Activated T-cell treated with anti-CD3 and anti-CD28 coated beads, Interleukin-2, amount 50 U/mL, for 4 hours (primary cell): ENCODE data around the gene SP110. TPM values are rescaled to one million over a fixed set of nuclear protein-coding genes. Genes with fewer than 3 reads are reported as not detected.
A peak's percentile ranks its signal among the peaks of the same experiment; 100 is the strongest.

ENCODE experiments used
- ATAC-seq, 2 donors: fragments of 200-7000 bp; cut with Tn5 transposase; one replicate each; pipeline ENCODE4 v1.10.0; 2021
- DNase-seq: peaks from one replicate; pipeline ENCODE4 v3.0.0-alpha.2; 2020
- H3K27me3 Mint-ChIP-seq: one replicate; pipeline ENCODE4 v1.8.0; 2021; ENCODE audit warnings: low read depth, mixed read lengths
- H3K36me3 Mint-ChIP-seq: one replicate; pipeline ENCODE4 v1.8.0; 2022; ENCODE audit warnings: mixed read lengths; ENCODE audit not compliant: insufficient read depth
- H3K4me1 Mint-ChIP-seq: one replicate; pipeline ENCODE4 v1.8.0; 2021; ENCODE audit warnings: low read depth, mixed read lengths
- H3K4me3 Mint-ChIP-seq: one replicate; pipeline ENCODE4 v1.8.0; 2021; ENCODE audit warnings: mild to moderate bottlenecking, moderate library complexity, mixed read lengths
- H3K9me3 Mint-ChIP-seq: one replicate; pipeline ENCODE4 v1.8.0; 2021; ENCODE audit warnings: mixed read lengths
- total RNA-seq, 3 donors: library from RNA; stranded (reverse); gene quantifications; one replicate each; pipeline ENCODE4 v1.2.1, GENCODE V29; 2021

SP110 gene
- total RNA-seq, 3 donors from 2014 or later, result 47.9 to 55.0 (median 49.1) TPM

DNA sequence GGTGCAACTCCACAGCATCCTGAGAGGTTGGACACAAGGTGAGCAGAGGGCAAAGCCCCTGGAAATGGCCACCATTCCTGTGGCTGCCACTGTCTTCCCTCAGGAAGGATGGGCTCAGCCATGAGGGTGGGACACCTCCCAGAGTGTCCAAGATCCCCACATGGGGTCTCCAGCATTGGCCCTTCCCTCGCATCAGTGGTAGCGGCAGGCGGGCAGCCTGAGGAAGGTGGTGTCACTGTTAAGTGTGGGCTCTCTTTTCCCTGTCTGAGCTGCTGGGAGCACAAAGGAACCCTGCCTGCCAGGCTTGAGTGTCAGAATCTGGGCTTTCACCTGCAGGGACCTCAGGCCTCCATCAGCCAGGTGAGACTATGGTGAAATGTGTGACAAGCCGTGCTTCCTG is 47.6 kb downstream of the SP110 start:
- H3K27me3 Mint-ChIP-seq, result no peaks in the 10 kb centered on the region
- H3K9me3 Mint-ChIP-seq, result no peaks in the 10 kb centered on the region
- H3K4me1 Mint-ChIP-seq, result peaks cover 8% of the 10 kb centered on the region
- peaks cover 45% of the 10 kb centered on the region for H3K36me3 Mint-ChIP-seq
- no peak for DNase-seq
- H3K4me3 Mint-ChIP-seq, result no peak overlapping the region
- ATAC-seq, result no peak

DNA sequence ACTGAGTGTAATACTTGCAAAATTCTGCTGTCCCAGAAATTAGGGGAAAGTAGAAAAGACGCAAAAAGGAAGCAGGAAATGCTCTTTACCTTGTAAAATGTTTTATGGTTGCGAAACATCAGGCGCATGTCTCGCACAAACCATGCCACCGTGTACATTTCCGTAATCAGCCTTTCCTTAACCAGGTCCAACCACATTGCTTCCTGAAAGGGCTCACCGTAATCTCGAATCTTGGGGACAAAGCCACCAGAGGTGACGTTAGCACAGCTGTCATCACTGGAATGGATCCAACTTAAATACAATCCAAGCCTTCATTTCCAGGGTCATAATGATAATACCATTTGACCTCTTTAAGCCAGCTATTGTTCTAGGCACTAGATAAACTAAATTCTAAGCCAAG is 49.3 kb downstream of the SP110 start:
- Mint-ChIP-seq H3K4me3 (no peak overlapping the region), H3K36me3 (peaks cover 41% of the 10 kb centered on the region), H3K4me1 (peaks cover 8% of the 10 kb centered on the region), H3K9me3 (no peaks in the 10 kb centered on the region), H3K27me3 (no peaks in the 10 kb centered on the region)
- no peak for ATAC-seq
- no peak for DNase-seq

DNA sequence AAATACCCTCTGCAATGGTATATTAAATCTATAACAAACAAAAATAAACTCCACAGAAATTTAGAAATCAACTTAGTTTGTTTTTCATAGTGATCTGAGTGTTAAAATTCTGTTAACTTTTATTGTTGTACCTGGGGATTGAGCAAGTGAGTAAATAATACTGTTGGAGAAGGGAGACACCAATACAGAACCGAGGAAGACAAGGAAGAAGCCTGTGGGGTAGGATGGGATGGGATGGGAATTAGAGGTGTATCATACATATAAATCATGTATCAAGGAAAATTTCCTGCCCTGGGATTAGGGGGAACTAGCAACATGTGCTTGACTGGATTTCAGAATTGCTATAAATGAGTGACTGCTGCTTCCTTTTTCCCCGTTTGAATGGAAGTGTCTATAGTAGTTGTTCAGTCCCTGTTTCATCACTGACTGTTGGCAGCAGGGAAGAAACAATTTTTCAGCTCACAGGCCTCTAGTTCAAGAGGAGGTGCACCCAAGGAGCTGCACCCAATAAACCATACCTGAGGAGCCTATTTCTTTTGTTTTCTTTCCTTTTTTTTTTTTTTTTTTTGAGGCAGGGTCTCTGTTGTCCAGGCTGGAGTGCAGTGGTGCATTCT is 53.1 kb downstream of the SP110 start:
- DNase-seq (no peak), ATAC-seq (no peak)
- no peaks in the 10 kb centered on the region for H3K9me3 Mint-ChIP-seq
- H3K4me1 Mint-ChIP-seq, result peaks cover 8% of the 10 kb centered on the region
- H3K4me3 Mint-ChIP-seq, result no peak overlapping the region
- no peaks in the 10 kb centered on the region for H3K27me3 Mint-ChIP-seq
- peaks cover 42% of the 10 kb centered on the region for H3K36me3 Mint-ChIP-seq

DNA sequence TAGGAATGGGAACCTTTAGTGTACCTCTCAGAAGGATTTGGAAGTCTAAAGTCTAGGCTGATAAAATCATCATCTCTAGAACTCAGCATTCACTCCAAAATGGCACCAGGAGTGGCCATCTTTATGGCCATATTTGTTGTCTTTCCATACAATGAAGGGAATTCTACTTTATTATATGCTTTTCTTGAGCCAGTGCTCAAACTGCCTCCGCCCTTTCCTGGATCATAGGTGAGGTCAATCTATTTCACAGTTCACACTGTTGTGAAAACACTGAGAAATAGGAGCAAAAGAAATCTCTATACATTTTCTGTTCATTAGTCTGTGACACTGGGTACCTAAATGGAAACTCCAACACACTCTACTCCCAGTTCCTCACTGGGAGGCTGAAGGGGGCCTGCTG is 55.6 kb downstream of the SP110 start:
- no peak overlapping the region for H3K4me3 Mint-ChIP-seq

DNA sequence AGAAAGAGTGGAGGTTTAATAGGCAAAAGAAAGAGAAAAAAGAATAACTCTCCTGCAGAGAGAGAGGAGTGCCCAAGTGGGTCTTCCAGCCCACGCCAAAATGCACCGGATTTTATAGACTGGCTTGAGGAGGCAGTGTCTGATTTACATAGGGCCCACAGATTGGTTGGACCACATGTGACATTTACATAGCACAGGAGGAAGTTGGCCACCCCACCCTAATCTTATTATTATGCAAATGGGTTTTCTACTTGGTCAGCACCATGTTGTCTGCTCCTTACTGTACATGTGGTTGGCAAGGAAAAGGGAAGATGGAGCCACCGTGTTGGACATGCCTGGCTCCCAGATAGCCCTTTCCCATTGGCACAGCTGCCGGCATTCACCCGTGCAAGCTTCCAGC is 56.8 kb downstream of the SP110 start:
- H3K4me1 Mint-ChIP-seq, result peaks cover 2% of the 10 kb centered on the region
- DNase-seq (no peak), ATAC-seq (no peak)
- H3K27me3 Mint-ChIP-seq, result no peaks in the 10 kb centered on the region
- H3K9me3 Mint-ChIP-seq, result no peaks in the 10 kb centered on the region
- no peak overlapping the region for H3K4me3 Mint-ChIP-seq
- H3K36me3 Mint-ChIP-seq, result peaks cover 29% of the 10 kb centered on the region

More for the DNA sequence above, 55.6 kb downstream of the SP110 start:
- ATAC-seq (no peak), DNase-seq (no peak)
- H3K36me3 Mint-ChIP-seq, result peaks cover 36% of the 10 kb centered on the region
- no peaks in the 10 kb centered on the region for H3K27me3 Mint-ChIP-seq
- peaks cover 2% of the 10 kb centered on the region for H3K4me1 Mint-ChIP-seq
- no peaks in the 10 kb centered on the region for H3K9me3 Mint-ChIP-seq

DNA sequence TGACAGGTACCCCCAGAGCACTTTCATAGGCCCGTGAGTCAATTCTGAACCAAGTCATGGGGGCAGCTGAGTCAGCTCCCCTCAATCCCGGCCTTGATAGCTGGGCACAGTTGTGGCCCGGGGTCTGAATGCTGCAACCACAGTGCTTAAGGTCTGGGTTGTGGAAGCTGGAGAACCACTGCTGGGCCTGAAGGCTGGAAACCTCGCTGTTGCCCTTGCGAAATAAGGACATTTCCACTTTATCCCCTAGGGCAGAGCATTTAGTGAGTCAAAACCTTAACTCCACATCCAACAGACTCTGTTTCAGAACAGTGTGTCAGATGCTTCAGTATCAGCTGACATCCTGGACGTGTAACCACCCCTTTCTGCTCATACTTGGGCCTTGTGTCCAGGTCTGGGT is 58.6 kb downstream of the SP110 start:
- Mint-ChIP-seq H3K4me1 (peaks cover 2% of the 10 kb centered on the region), H3K27me3 (no peaks in the 10 kb centered on the region), H3K36me3 (peaks cover 17% of the 10 kb centered on the region), H3K9me3 (no peaks in the 10 kb centered on the region), H3K4me3 (no peak overlapping the region)
- ATAC-seq (no peak), DNase-seq (no peak)

DNA sequence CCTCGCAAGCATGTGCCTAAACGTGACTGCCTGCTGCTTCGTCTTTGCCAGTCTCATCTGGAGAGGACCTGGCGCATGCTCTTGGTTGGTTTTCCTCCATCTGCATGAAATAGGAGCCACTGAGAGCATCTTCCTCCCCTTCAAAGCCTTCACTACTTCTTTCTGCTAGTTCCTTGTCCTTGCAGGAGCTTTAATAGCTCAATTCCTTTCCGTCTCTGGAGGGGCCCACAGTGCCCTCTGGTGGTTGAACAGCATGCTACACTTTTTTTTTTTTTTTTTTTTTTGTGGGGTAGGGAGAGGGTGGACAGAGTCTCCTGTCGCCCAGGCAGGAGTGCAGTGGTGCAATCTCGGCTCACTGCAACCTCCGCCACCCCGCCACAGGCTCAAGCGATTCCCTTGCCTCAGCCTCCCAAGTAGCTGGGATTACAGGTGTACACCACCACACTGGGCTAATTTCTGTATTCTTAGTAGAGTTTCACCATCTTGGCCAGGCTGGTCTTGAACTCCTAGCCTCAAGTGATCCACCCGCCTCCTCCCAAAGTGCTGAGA is 59.6 kb downstream of the SP110 start:
- Mint-ChIP-seq H3K9me3 (no peaks in the 10 kb centered on the region), H3K4me1 (peaks cover 2% of the 10 kb centered on the region), H3K36me3 (peaks cover 17% of the 10 kb centered on the region), H3K4me3 (no peak overlapping the region), H3K27me3 (no peaks in the 10 kb centered on the region)
- peak; percentile 41 for DNase-seq
- ATAC-seq, result peak; percentile 46 to 48

DNA sequence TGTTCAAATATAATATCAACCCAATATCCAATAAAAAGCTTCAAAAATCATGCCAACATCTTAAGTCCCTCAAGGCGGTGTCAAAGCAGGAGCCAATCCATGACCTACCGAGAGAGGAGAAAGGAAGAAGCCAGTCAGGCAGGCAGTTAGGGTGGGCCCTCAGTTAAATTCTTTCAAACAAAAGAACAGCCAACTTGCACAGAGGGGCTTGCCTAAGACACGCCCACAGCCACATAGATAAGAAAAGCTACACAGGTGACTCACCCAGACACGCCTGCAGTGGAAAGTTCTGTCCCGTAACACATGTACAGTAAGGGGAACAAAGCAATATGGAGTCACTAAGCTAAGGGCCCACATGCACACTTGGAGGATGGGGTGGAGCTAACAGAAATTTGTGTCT is 61.3 kb downstream of the SP110 start:
- H3K4me3 Mint-ChIP-seq, result no peak overlapping the region
- H3K27me3 Mint-ChIP-seq, result no peaks in the 10 kb centered on the region
- H3K9me3 Mint-ChIP-seq, result no peaks in the 10 kb centered on the region
- H3K36me3 Mint-ChIP-seq, result peaks cover 5% of the 10 kb centered on the region
- ATAC-seq (no peak), DNase-seq (no peak)
- peaks cover 2% of the 10 kb centered on the region for H3K4me1 Mint-ChIP-seq

DNA sequence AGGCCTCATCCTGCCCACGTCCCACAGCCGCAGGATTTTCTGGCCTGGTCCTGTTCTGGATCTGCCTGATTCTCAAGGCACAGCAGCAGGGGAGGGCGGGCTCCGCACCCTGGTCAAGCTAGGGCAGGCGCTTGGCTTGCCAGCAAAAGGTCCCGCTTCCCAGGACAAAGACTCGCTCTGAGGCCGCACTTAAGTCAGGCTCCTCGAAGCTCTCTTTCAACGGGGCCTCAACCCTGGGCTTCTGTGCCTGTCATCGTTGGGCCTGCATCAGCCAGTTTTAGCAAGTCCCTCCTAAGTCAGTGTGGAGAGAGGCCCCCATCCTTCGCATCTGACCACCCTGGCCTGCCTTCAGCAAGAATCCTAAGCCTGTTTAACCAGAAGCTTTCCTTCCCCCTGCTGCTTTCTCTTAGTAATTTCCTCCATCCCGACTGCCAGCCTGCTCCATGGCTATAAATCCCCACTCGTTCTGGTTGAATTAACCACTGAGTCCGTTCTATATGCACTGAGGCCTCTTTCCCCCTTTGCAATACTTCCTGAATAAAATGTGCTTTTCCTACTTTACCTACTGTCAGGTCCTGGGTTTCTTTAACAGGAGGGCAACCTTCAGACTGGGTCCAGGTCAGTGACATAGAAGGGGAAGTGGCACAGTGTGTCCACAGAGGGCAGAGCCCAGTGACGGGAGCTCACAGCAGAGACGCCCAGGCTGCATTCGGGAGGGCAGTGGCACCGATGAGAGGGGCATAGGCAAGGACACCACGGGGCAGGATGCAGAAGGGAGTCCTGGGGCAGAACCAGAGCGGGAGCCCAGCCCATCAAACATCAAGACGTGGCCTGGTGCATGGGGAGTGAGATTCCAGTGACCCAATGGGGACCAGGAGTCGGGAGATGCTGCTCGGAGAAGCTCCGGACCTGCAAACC is 62.7 kb downstream of the SP110 start:
- Mint-ChIP-seq H3K27me3 (no peaks in the 10 kb centered on the region), H3K36me3 (no peaks in the 10 kb centered on the region), H3K9me3 (peaks cover 5% of the 10 kb centered on the region), H3K4me1 (peaks cover 2% of the 10 kb centered on the region), H3K4me3 (no peak overlapping the region)
- DNase-seq, result no peak
- ATAC-seq, result no peak

DNA sequence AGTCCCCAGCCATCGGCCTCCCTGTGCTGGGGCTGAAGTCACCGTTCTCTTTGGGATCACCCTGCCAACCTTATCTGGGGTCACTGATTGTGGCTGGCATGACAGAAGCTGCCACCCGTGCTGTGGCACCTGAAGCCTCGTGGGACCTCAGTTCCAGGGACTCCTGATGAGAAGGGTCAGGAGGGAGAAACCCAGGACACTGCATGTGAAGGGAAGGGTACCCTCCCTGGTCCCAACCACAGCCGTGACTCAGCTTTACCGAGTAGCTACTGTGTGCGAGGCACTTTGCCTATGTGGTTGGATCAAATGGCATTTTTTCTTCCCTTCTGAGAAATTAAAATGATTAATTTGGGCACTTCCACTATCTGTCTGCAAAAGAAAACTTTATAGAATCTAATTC is 64.4 kb downstream of the SP110 start:
- Mint-ChIP-seq H3K4me3 (no peak overlapping the region), H3K4me1 (peaks cover 2% of the 10 kb centered on the region), H3K27me3 (no peaks in the 10 kb centered on the region), H3K9me3 (peaks cover 7% of the 10 kb centered on the region), H3K36me3 (no peaks in the 10 kb centered on the region)
- ATAC-seq (peak in 1 of 2 donors; percentile 27), DNase-seq (no peak)

DNA sequence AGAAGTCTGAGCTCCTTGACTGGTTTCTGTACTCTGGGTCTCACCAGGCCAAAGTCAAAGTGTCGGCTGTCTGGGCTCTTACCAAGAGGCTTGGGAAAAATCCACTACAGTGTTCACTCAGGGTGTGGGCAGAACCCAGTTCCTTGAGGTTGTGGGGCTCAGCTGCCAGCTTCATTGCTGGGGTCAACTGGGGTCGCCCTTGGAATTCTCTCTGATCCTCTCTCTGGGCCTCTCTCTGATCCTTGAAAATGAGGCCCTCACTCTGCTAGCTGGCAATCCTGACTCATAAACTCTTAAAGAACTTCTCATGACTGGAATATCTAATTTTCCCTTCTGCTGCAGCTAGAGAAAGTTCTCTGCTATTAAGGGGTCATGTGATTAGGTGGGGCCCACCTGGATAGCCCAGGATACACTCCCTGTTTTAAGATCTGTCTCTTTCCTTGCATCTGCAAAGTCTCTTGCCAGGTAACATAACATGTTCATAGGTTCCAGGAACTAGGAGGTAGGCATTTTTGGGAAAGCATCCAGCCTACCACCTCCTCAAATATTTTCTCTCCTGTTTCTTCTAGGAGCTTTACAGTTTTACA is 66.3 kb downstream of the SP110 start:
- ATAC-seq, result no peak
- Mint-ChIP-seq H3K4me1 (no peaks in the 10 kb centered on the region), H3K27me3 (no peaks in the 10 kb centered on the region), H3K36me3 (no peaks in the 10 kb centered on the region), H3K9me3 (peaks cover 7% of the 10 kb centered on the region), H3K4me3 (no peak overlapping the region)
- no peak for DNase-seq

DNA sequence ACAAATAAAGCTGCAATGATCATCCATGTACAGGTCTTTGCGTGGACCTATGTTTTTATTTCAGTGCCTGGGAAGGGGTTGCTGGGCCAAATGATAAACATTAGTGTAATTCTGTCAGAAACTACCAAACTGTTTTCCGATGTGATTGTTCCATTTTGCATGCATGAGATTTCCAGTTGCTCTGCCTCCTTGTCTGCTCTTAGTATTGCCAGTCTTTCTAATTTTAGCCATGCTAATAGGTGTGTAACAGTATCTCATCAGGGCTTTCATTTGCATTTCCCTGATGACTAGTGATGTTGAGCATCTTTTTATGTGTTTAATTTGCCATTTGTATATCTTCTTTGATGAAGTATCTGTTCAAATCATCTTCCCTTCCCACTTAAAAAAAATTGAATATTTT is 67.5 kb downstream of the SP110 start:
- H3K36me3 Mint-ChIP-seq, result no peaks in the 10 kb centered on the region
- ATAC-seq, result no peak
- no peak overlapping the region for H3K4me3 Mint-ChIP-seq
- H3K27me3 Mint-ChIP-seq, result no peaks in the 10 kb centered on the region
- no peak for DNase-seq
- peaks cover 7% of the 10 kb centered on the region for H3K9me3 Mint-ChIP-seq
- peaks cover 3% of the 10 kb centered on the region for H3K4me1 Mint-ChIP-seq

DNA sequence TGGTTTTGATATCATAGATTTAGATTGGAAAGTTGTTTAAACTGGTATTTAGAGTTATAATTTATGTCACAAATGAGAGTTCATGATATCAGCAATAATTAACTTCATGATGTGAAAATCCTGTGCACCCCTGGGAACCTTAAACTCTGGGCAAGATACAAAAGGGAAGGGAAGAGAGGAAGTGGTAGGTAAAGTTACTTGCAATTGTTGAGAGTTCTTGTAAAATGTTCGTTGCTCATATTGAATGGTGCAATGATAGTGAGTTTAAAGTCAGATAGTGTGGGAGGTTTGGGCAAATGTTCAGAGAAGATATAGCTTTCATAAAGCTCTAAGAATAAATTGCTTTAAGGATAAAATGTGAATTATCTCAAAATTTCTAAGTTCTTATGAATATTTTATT is 75.4 kb downstream of the SP110 start:
- no peak for DNase-seq
- H3K4me3 Mint-ChIP-seq, result no peak overlapping the region
- no peak for ATAC-seq
- no peaks in the 10 kb centered on the region for H3K36me3 Mint-ChIP-seq
- H3K9me3 Mint-ChIP-seq, result peaks cover 6% of the 10 kb centered on the region
- H3K27me3 Mint-ChIP-seq, result no peaks in the 10 kb centered on the region
- H3K4me1 Mint-ChIP-seq, result peaks cover 4% of the 10 kb centered on the region

DNA sequence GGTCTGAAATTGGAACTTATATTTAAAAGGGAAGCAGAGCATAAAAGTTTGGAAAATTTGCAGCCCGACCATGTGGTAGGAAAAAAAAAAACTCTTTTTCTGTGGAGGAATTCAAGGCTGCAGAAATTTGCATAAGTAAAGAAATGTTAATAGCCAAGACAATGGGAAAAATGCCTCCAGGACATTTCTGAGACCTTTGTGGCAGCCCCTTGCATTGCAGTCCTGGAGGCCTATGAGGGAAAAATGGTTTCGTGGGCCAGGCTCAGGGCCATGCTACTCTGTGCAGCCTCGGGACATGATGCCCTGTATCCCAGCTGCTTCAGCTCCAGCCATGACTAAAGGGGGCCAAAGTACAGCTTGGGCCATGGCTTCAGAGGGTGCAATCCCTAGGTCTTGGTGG is 79.1 kb downstream of the SP110 start:
- Mint-ChIP-seq H3K36me3 (no peaks in the 10 kb centered on the region), H3K4me1 (no peaks in the 10 kb centered on the region), H3K27me3 (no peaks in the 10 kb centered on the region), H3K9me3 (peaks cover 6% of the 10 kb centered on the region), H3K4me3 (no peak overlapping the region)
- DNase-seq, result no peak
- no peak for ATAC-seq
